GM12891 (cell line): ENCODE results near the gene RAP2A.

ENCODE experiments used
- PAX5 ChIP-seq: IDR thresholded peaks from 2 replicates; pipeline ENCODE4 v1.6.1; 2011; ENCODE audit warnings: low read length, moderate library complexity, mild to moderate bottlenecking; ENCODE audit not compliant: insufficient read depth, severe bottlenecking
- POLR2A ChIP-seq: IDR thresholded peaks from 2 replicates; pipeline ENCODE4 v1.6.1; 2011; ENCODE audit warnings: low read depth, low read length, control low read depth
- POLR2AphosphoS5 ChIP-seq: IDR thresholded peaks from 2 replicates; pipeline ENCODE4 v1.6.1; 2011; ENCODE audit warnings: low read depth, low read length, control low read depth
- SPI1 ChIP-seq: IDR thresholded peaks from 2 replicates; pipeline ENCODE4 v1.6.1; 2011; ENCODE audit warnings: low read depth, low read length, control low read depth
- TAF1 ChIP-seq: IDR thresholded peaks from 2 replicates; pipeline ENCODE4 v1.6.1; 2011; ENCODE audit warnings: low read depth, low read length, control low read depth

- no peak for TF ChIP-seq POLR2A
- no peak for TF ChIP-seq POLR2AphosphoS5
- no peak for TF ChIP-seq PAX5
- no peak for TF ChIP-seq TAF1
- TF ChIP-seq SPI1, result no peak
Observed at GRCh38 chr13:97407540-97407939, 26.4 kb upstream of the RAP2A start.
